Measurements from ENCODE around the gene DCHS2.

Gene DCHS2

DNA sequence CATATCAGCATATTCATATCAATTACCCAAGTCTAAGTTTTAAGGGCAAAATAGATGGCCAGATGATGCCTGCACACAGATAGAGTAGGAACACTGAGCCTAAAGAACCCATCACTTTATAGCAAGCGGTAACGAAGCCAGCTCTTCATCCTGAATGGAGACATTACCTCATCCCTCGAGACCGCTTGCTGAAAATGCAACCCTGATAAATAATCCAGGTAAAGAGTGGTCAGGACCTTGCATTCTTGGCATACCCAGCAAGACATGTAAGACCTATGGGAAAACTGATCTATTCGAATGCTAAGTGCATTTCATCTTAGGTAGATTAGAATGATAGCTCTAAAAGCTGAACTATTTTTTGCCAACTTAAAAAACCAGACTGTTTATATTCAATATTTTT lies 25.3 kb downstream of the DCHS2 start:
- DNase-seq (ENCODE audit: low spot score) (no peak), ATAC-seq (ENCODE audit: low read depth) (no peak)
- peaks cover 9% of the 10 kb centered on the region for H3K4me1 ChIP-seq (ENCODE audit: insufficient read depth, poor library complexity, severe bottlenecking)
- H3K27ac ChIP-seq (ENCODE audit: poor library complexity, severe bottlenecking), result no peak overlapping the region
- no peak overlapping the region for H3K4me3 ChIP-seq (ENCODE audit: severe bottlenecking)
- no peak for TF ChIP-seq CTCF (IDR thresholded peaks at IDR 0.05; ENCODE audit: poor library complexity, severe bottlenecking)
- H3K36me3 ChIP-seq (ENCODE audit: low read depth), result no peaks in the 10 kb centered on the region
- H3K9me3 ChIP-seq (ENCODE audit: severe bottlenecking), result no peaks in the 10 kb centered on the region
- no peaks in the 10 kb centered on the region for H3K27me3 ChIP-seq (ENCODE audit: insufficient read depth, poor library complexity, severe bottlenecking)

- H3K27ac ChIP-seq (ENCODE audit: poor library complexity, severe bottlenecking), result no peak overlapping the region
- H3K9me3 ChIP-seq (ENCODE audit: severe bottlenecking), result no peaks in the 10 kb centered on the region
- no peak for TF ChIP-seq CTCF (IDR thresholded peaks at IDR 0.05; ENCODE audit: poor library complexity, severe bottlenecking)
- ATAC-seq (ENCODE audit: low read depth) (no peak), DNase-seq (ENCODE audit: low spot score) (no peak)
- no peaks in the 10 kb centered on the region for H3K27me3 ChIP-seq (ENCODE audit: insufficient read depth, poor library complexity, severe bottlenecking)
- no peak overlapping the region for H3K4me3 ChIP-seq (ENCODE audit: severe bottlenecking)
- H3K4me1 ChIP-seq (ENCODE audit: insufficient read depth, poor library complexity, severe bottlenecking), result peaks cover 9% of the 10 kb centered on the region
- H3K36me3 ChIP-seq (ENCODE audit: low read depth), result no peaks in the 10 kb centered on the region
These were observed 26.5 kb downstream of the DCHS2 start for GRCh38 chr4:154465085-154465484.

DNA sequence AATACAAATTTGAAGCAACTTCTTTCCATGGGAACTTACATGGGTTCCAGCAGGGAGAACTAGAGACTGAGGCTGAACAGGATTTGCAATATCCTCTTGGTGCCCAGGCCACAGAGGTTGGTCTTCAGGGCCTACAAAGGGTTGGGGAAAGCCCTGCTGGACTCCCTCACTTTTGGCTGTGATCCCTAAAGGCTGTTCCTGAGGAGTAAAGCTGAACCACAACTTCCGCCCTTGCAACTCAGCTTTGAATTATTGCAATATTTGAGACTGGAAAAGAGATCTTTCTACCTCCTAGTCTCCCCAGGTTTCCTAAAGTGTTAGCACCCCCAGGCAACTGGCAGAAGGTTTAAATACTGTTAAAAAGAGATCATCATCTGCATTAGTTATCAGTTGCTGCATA lies 26.9 kb downstream of the DCHS2 start:
- Histone ChIP-seq H3K27me3 (ENCODE audit: insufficient read depth, poor library complexity, severe bottlenecking) (no peaks in the 10 kb centered on the region), H3K27ac (ENCODE audit: poor library complexity, severe bottlenecking) (no peak overlapping the region)
- no peak for DNase-seq (ENCODE audit: low spot score)

DNA sequence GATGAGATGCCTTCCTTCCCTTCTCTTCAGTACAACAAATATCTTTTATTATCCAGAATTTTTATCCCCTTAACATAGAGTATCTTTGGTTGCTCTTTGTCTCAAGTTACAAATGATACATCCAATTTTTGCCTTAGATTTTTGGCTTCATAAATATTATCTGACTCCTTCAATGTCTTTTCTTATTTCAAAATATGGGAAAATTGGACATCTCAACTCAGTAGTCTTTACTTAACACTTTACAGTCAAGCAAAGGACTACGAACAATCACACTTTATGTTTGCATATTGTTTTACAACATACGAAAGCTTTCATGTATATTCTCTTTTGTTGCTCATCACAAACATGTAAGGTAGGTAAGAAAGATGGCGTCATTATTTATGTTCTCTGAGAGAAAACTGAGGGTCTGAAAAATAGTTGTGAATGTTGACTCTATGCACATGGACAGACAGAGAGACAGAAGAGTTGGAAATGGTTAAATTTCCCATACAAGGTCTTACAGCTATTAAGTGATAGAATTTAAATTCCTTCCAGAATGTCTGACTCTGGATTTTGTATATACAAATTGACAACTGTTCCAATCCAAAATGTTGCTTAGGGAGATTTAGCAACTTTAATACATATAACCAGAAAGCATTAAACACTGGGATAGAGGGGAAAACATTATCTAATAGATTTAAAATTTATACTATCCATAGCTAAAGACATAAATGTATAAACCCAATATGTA lies 29.4 kb downstream of the DCHS2 start:
- no peaks in the 10 kb centered on the region for H3K9me3 ChIP-seq (ENCODE audit: severe bottlenecking)
- no peak for TF ChIP-seq CTCF (IDR thresholded peaks at IDR 0.05; ENCODE audit: poor library complexity, severe bottlenecking)
- ATAC-seq (ENCODE audit: low read depth), result no peak
- H3K4me1 ChIP-seq (ENCODE audit: insufficient read depth, poor library complexity, severe bottlenecking), result no peaks in the 10 kb centered on the region
- H3K36me3 ChIP-seq (ENCODE audit: low read depth), result no peaks in the 10 kb centered on the region
- no peak for DNase-seq (ENCODE audit: low spot score)
- H3K27ac ChIP-seq (ENCODE audit: poor library complexity, severe bottlenecking), result no peak overlapping the region
- H3K4me3 ChIP-seq (ENCODE audit: severe bottlenecking), result no peak overlapping the region
- no peaks in the 10 kb centered on the region for H3K27me3 ChIP-seq (ENCODE audit: insufficient read depth, poor library complexity, severe bottlenecking)

More for the DNA sequence above, 26.9 kb downstream of the DCHS2 start:
- H3K4me3 ChIP-seq (ENCODE audit: severe bottlenecking), result no peak overlapping the region
- H3K36me3 ChIP-seq (ENCODE audit: low read depth), result no peaks in the 10 kb centered on the region
- no peak for ATAC-seq (ENCODE audit: low read depth)
- peaks cover 9% of the 10 kb centered on the region for H3K4me1 ChIP-seq (ENCODE audit: insufficient read depth, poor library complexity, severe bottlenecking)
- no peaks in the 10 kb centered on the region for H3K9me3 ChIP-seq (ENCODE audit: severe bottlenecking)
- no peak for TF ChIP-seq CTCF (IDR thresholded peaks at IDR 0.05; ENCODE audit: poor library complexity, severe bottlenecking)

GRCh38 chr4:154457471-154457870 lies 34.1 kb downstream of the DCHS2 start:
- no peak overlapping the region for H3K4me3 ChIP-seq (ENCODE audit: severe bottlenecking)
- H3K27me3 ChIP-seq (ENCODE audit: insufficient read depth, poor library complexity, severe bottlenecking), result no peaks in the 10 kb centered on the region
- DNase-seq (ENCODE audit: low spot score) (no peak), ATAC-seq (ENCODE audit: low read depth) (no peak)
- no peak for TF ChIP-seq CTCF (IDR thresholded peaks at IDR 0.05; ENCODE audit: poor library complexity, severe bottlenecking)
- H3K27ac ChIP-seq (ENCODE audit: poor library complexity, severe bottlenecking), result no peak overlapping the region
- no peaks in the 10 kb centered on the region for H3K36me3 ChIP-seq (ENCODE audit: low read depth)
- H3K4me1 ChIP-seq (ENCODE audit: insufficient read depth, poor library complexity, severe bottlenecking), result no peaks in the 10 kb centered on the region
- no peaks in the 10 kb centered on the region for H3K9me3 ChIP-seq (ENCODE audit: severe bottlenecking)

Measured in RWPE2 (cell line).